IMR-90 (cell line): ENCODE data around the gene FOXP1. TPM values are rescaled to one million over a fixed set of nuclear protein-coding genes. Genes with fewer than 3 reads are reported as not detected.
A peak's percentile ranks its signal among the peaks of the same experiment; 100 is the strongest.

Experiments used
- ATAC-seq: fragments of 200-7000 bp; cut with Tn5 transposase; 2 replicates; pipeline ENCODE4 v1.9.1; 2020; ENCODE audit warnings: low read depth, mild to moderate bottlenecking, moderate library complexity
- BruUV-seq: library from RNA; stranded (reverse); fragments of 400-500 nt; replicated peaks from 2 replicates; lab custom pipeline; 2021; lab: Mats Ljungman, UMichigan
- CTCF ChIA-PET: fragments of 300-600 bp; formaldehyde crosslinking; extraction: SDS; loops from one replicate; lab custom pipeline; 2021; ENCODE audit warnings: antibody characterized with exemption; lab: Yijun Ruan, JAX
- POLR2A ChIA-PET: fragments of 300-600 bp; sonication (Branson Sonifier 250); formaldehyde crosslinking; loops from one replicate; lab custom pipeline; 2022; ENCODE audit warnings: antibody characterized with exemption; ENCODE audit not compliant: unreplicated experiment; lab: Charles Lee
- DNase-seq: peaks from one replicate; pipeline ENCODE4 v3.0.0; 2013
- H2AFZ ChIP-seq: replicated peaks from 2 replicates; pipeline ENCODE3; 2013; ENCODE audit warnings: low read length, mild to moderate bottlenecking; ENCODE audit not compliant: poor library complexity
- H2AK5ac ChIP-seq: 2 replicates; pipeline ENCODE4 v1.6.1; 2013; ENCODE audit warnings: low read depth, low read length, inconsistent platforms
- H2AK9ac ChIP-seq: replicated peaks from 2 replicates; pipeline ENCODE3; 2013; ENCODE audit warnings: mild to moderate bottlenecking, low read depth, low read length, moderate library complexity; ENCODE audit not compliant: poor library complexity
- H2BK120ac ChIP-seq: 2 replicates; pipeline ENCODE4 v1.6.1; 2013; ENCODE audit warnings: low read depth, low read length, inconsistent platforms
- H2BK15ac ChIP-seq: 3 replicates; pipeline ENCODE4 v1.6.1; 2013; ENCODE audit warnings: low read depth, low read length, inconsistent platforms
- H2BK20ac ChIP-seq: 2 replicates; pipeline ENCODE4 v1.6.1; 2013; ENCODE audit warnings: low read depth, mild to moderate bottlenecking, inconsistent platforms, low read length, moderate library complexity
- H2BK5ac ChIP-seq: 2 replicates; pipeline ENCODE4 v1.6.1; 2013; ENCODE audit warnings: mild to moderate bottlenecking, low read depth, low read length, inconsistent platforms; ENCODE audit not compliant: poor library complexity, severe bottlenecking
- H3K14ac ChIP-seq: replicated peaks from 2 replicates; pipeline ENCODE4 v1.6.1; 2013; ENCODE audit warnings: low read depth, low read length, inconsistent platforms
- H3K18ac ChIP-seq: 2 replicates; pipeline ENCODE4 v1.6.1; 2013; ENCODE audit warnings: low read depth, low read length, control low read depth
- H3K23ac ChIP-seq: 2 replicates; pipeline ENCODE4 v1.6.1; 2013; ENCODE audit warnings: low read depth, low read length, inconsistent platforms
- H3K27ac ChIP-seq: 2 replicates; pipeline ENCODE4 v1.5.1; 2013; ENCODE audit warnings: mild to moderate bottlenecking, control low read depth, low read length; ENCODE audit not compliant: insufficient read depth
- H3K27me3 ChIP-seq: 2 replicates; pipeline ENCODE4 v1.6.1; 2013; ENCODE audit warnings: low read length; ENCODE audit not compliant: control insufficient read depth, insufficient read depth
- H3K36me3 ChIP-seq: 2 replicates; pipeline ENCODE4 v1.6.1; 2013; ENCODE audit warnings: low read length, mixed read lengths; ENCODE audit not compliant: control insufficient read depth, insufficient read depth
- H3K4ac ChIP-seq: 2 replicates; pipeline ENCODE4 v1.6.1; 2013; ENCODE audit warnings: low read depth, low read length, inconsistent platforms
- H3K4me1 ChIP-seq: 2 replicates; pipeline ENCODE4 v1.6.1; 2013; ENCODE audit warnings: low read length, mixed read lengths; ENCODE audit not compliant: control insufficient read depth, insufficient read depth
- H3K4me2 ChIP-seq: 2 replicates; pipeline ENCODE4 v1.6.1; 2013; ENCODE audit warnings: low read depth, mild to moderate bottlenecking, control low read depth, low read length, moderate library complexity
- H3K4me3 ChIP-seq: 2 replicates; pipeline ENCODE4 v1.5.1; 2013; ENCODE audit warnings: low read depth, mild to moderate bottlenecking, control low read depth, low read length, moderate library complexity; ENCODE audit not compliant: insufficient read depth
- H3K56ac ChIP-seq: 2 replicates; pipeline ENCODE4 v1.6.1; 2013; ENCODE audit warnings: low read length, inconsistent platforms; ENCODE audit not compliant: insufficient read depth; ENCODE audit errors: extremely low read depth
- H3K79me1 ChIP-seq, 2 experiments: 2 replicates each; pipeline ENCODE4 v1.6.1; 2013; ENCODE audit warnings: low read length in 2 of 2, inconsistent platforms in 1 of 2, low read depth in 1 of 2
- H3K9ac ChIP-seq: 2 replicates; pipeline ENCODE4 v1.6.1; 2013; ENCODE audit warnings: low read depth, low read length, control low read depth
- H3K9me1 ChIP-seq: 2 replicates; pipeline ENCODE4 v1.6.1; 2013; ENCODE audit warnings: low read length, inconsistent platforms; ENCODE audit not compliant: insufficient read depth
- H3K9me3 ChIP-seq: 2 replicates; pipeline ENCODE4 v1.6.1; 2013; ENCODE audit warnings: low read length; ENCODE audit not compliant: control insufficient read depth, insufficient read depth
- H4K20me1 ChIP-seq: 2 replicates; pipeline ENCODE4 v1.6.1; 2013; ENCODE audit warnings: low read length, inconsistent platforms; ENCODE audit not compliant: insufficient read depth
- H4K5ac ChIP-seq: 2 replicates; pipeline ENCODE4 v1.6.1; 2013; ENCODE audit warnings: mild to moderate bottlenecking, low read depth, low read length, control low read depth
- H4K8ac ChIP-seq, 2 experiments: 2 replicates each; pipeline ENCODE4 v1.6.1; 2013; ENCODE audit warnings: low read depth in 2 of 2, low read length in 2 of 2, control low read depth in 1 of 2, inconsistent platforms in 1 of 2
- H4K91ac ChIP-seq: 2 replicates; pipeline ENCODE4 v1.6.1; 2013; ENCODE audit warnings: low read depth, low read length, inconsistent platforms; ENCODE audit not compliant: insufficient read depth
- BHLHE40 ChIP-seq: fragments of 150-350 bp; IDR thresholded peaks from 2 replicates; pipeline ENCODE4 v1.6.1; 2016; ENCODE audit warnings: mild to moderate bottlenecking, low read depth, low read length
- CEBPB ChIP-seq: IDR thresholded peaks from 2 replicates; pipeline ENCODE4 v1.6.1; 2012; ENCODE audit warnings: low read depth, low read length, improper control_type of control experiment
- CHD1 ChIP-seq: IDR thresholded peaks from 2 replicates; pipeline ENCODE4 v1.6.1; 2012; ENCODE audit warnings: low read depth, low read length, improper control_type of control experiment
- CTCF ChIP-seq: conservative IDR thresholded peaks from 2 replicates; pipeline ENCODE4 v1.5.1; 2012; ENCODE audit warnings: mild to moderate bottlenecking, low read depth, low read length, improper control_type of control experiment
- ELK1 ChIP-seq: fragments of 150-350 bp; IDR thresholded peaks from 2 replicates; pipeline ENCODE4 v1.6.1; 2016; ENCODE audit warnings: low read depth, mild to moderate bottlenecking, low read length, moderate library complexity, borderline replicate concordance
- FOS ChIP-seq: fragments of 150-350 bp; IDR thresholded peaks from 2 replicates; pipeline ENCODE4 v1.6.1; 2016; ENCODE audit warnings: low read depth, low read length
- MAFK ChIP-seq: IDR thresholded peaks from 2 replicates; pipeline ENCODE4 v1.6.1; 2012; ENCODE audit warnings: low read depth, low read length, improper control_type of control experiment
- MAZ ChIP-seq: IDR thresholded peaks from 2 replicates; pipeline ENCODE4 v1.6.1; 2012; ENCODE audit warnings: low read depth, mild to moderate bottlenecking, low read length, improper control_type of control experiment, moderate library complexity, borderline replicate concordance
- MXI1 ChIP-seq: IDR thresholded peaks from 2 replicates; pipeline ENCODE4 v1.6.1; 2012; ENCODE audit warnings: low read depth, mild to moderate bottlenecking, low read length, moderate library complexity, borderline replicate concordance
- NFE2L2 ChIP-seq: fragments of 150-350 bp; IDR thresholded peaks from 2 replicates; pipeline ENCODE4 v1.6.1; 2016; ENCODE audit warnings: low read depth, mild to moderate bottlenecking, low read length
- POLR2A ChIP-seq: IDR thresholded peaks from 2 replicates; pipeline ENCODE4 v1.6.1; 2012; ENCODE audit warnings: mild to moderate bottlenecking, low read depth, low read length
- RAD21 ChIP-seq: IDR thresholded peaks from 2 replicates; pipeline ENCODE4 v1.6.1; 2012; ENCODE audit warnings: low read length, improper control_type of control experiment
- RCOR1 ChIP-seq: IDR thresholded peaks from 2 replicates; pipeline ENCODE4 v1.6.1; 2012; ENCODE audit warnings: mild to moderate bottlenecking, low read length, improper control_type of control experiment; ENCODE audit not compliant: insufficient replicate concordance
- RFX5 ChIP-seq: IDR thresholded peaks from 2 replicates; pipeline ENCODE4 v1.8.0; 2012; ENCODE audit warnings: low read depth, mild to moderate bottlenecking, low read length, moderate library complexity
- SMC3 ChIP-seq: fragments of 150-350 bp; IDR thresholded peaks from 2 replicates; pipeline ENCODE4 v1.6.1; 2016; ENCODE audit warnings: low read depth, mild to moderate bottlenecking, antibody characterized with exemption, low read length, moderate library complexity
- USF2 ChIP-seq: fragments of 150-350 bp; IDR thresholded peaks from 2 replicates; pipeline ENCODE4 v1.6.1; 2017; ENCODE audit warnings: mild to moderate bottlenecking, antibody characterized with exemption, low read length, low read depth
- WGBS, 2 experiments: methylation state at CpG; one replicate each; pipeline versions ENCODE4 v1.1.5 to v1.1.7; 2013; ENCODE audit warnings: missing lambda C conversion rate in 2 of 2; ENCODE audit not compliant: insufficient read length in 1 of 2; ENCODE audit errors: extremely low coverage in 2 of 2; 5-methylcytosine and 5-hydroxymethylcytosine counted together
- dilution Hi-C: fragments of 300-500 bp; cut with HindIII; formaldehyde crosslinking; loops from one replicate; pipeline ENCODE4 v1.14.3; 2018; ENCODE audit warnings: low sequenced_read_pairs; ENCODE audit not compliant: unreplicated experiment
- in situ Hi-C: fragments of 300-500 bp; cut with MboI; formaldehyde crosslinking; loops from 3 replicates; pipeline ENCODE4 v1.14.3; 2019; ENCODE audit warnings: low sequenced_read_pairs, inconsistent platforms, mixed read lengths
- intact Hi-C: fragments of 100-400 bp; cut with micrococcal nuclease; formaldehyde crosslinking; loops from 2 replicates; pipeline ENCODE4 v1.10.0; 2022
- polyA plus RNA-seq, 3 experiments: library from polyadenylated mRNA; depleted of rRNA; stranded (reverse); fragments of >200 nt; gene quantifications; 2 replicates each; pipeline ENCODE4 v1.2.3, GENCODE V29; 2012; ENCODE audit warnings: low replicate concordance in 1 of 3
- total RNA-seq: library from RNA; depleted of rRNA; stranded (reverse); fragments of >200 nt; gene quantifications from 2 replicates; pipeline ENCODE4 v1.2.3, GENCODE V29; 2012

Gene FOXP1
- total and polyA plus RNA-seq, 2 of the 4 experiments (the other 2 are of a cell fraction): 37.0 to 132 TPM

GRCh38 chr3:71380096-71380495 is 203.4 kb downstream of the FOXP1 start:
- H4K91ac ChIP-seq: no peak overlapping the region
- H2BK20ac ChIP-seq: no peak overlapping the region
- intact Hi-C loops: no loop called here
- DNase-seq: peak; percentile 4
- H3K4me3 ChIP-seq: no peak overlapping the region
- peaks cover 7% of the 10 kb centered on the region; the same call in 1 of the 2 replicates for H3K9me1 ChIP-seq
- no peak overlapping the region for H2BK120ac ChIP-seq
- H3K56ac ChIP-seq: no peak overlapping the region
- H2BK5ac ChIP-seq: no peak overlapping the region
- no peaks in the 10 kb centered on the region for H4K20me1 ChIP-seq
- H2AK9ac ChIP-seq: no peak overlapping the region
- WGBS, 2 experiments: no CpG with 5 or more reads among the region's 3 CpGs
- H3K79me1 ChIP-seq: peaks cover 6 to 17% of the 10 kb centered on the region in 2 experiments; a peak in 1 of 4 replicates
- H3K14ac ChIP-seq: no peak overlapping the region
- no peaks in the 10 kb centered on the region for H3K36me3 ChIP-seq
- no peak overlapping the region for H2BK15ac ChIP-seq
- H3K18ac ChIP-seq: no peak overlapping the region
- peak; percentile 32 for ATAC-seq
- no peak overlapping the region; a peak in 1 of 4 replicates for H4K8ac ChIP-seq
- no peak overlapping the region for H2AFZ ChIP-seq
- CTCF ChIA-PET: no interaction called here
- dilution Hi-C loops: no loop called here
- H3K9ac ChIP-seq: no peak overlapping the region
- TF ChIP-seq NFE2L2 (no peak), MAFK (no peak), CHD1 (no peak), POLR2A (no peak), CEBPB (no peak), MAZ (no peak), BHLHE40 (no peak), SMC3 (no peak), USF2 (no peak), CTCF (no peak), MXI1 (no peak), RFX5 (no peak), RAD21 (no peak), ELK1 (no peak), RCOR1 (no peak), FOS (no peak)
- H4K5ac ChIP-seq: no peak overlapping the region
- H2AK5ac ChIP-seq: no peak overlapping the region
- in situ Hi-C loops: no loop called here
- peaks cover 5% of the 10 kb centered on the region for H3K4me1 ChIP-seq
- no peak overlapping the region for H3K4ac ChIP-seq
- POLR2A ChIA-PET: no interaction called here
- H3K27ac ChIP-seq: no peak overlapping the region
- H3K9me3 ChIP-seq: no peaks in the 10 kb centered on the region
- no peaks in the 10 kb centered on the region for H3K27me3 ChIP-seq
- H3K23ac ChIP-seq: no peak overlapping the region
- no TSS peak for BruUV-seq
- H3K4me2 ChIP-seq: no peak overlapping the region
